HPDE6-E6E7 (cell line): ENCODE results near the gene PIBF1.
"Not testable (repeated sequence)": the region's sequence is repeated elsewhere in the genome, so short reads cannot be mapped to it uniquely, and the experiment has no call there.

ENCODE experiments used
- DNase-seq: peaks from one replicate; pipeline ENCODE4 v3.0.0; 2011; ENCODE audit warnings: missing footprints; ENCODE audit errors: extremely low spot score

The PIBF1 gene

GRCh38 chr13:72781451-72782439, at the start of gene PIBF1, which contains the start of gene DIS3:
Gene PIBF1, plus strand, starts transcription at chr13:72782133. Its CDS starts 1,337 bp downstream, at chr13:72783470.
Gene DIS3, minus strand, starts transcription at chr13:72781900. Its CDS starts 68 bp downstream, at chr13:72781832.
- peak; percentile 94 for DNase-seq

- DNase-seq, result no peak
Measured at GRCh38 chr13:72737033-72737432, 44.9 kb upstream of the PIBF1 start.

- DNase-seq, result no peak
Measured at GRCh38 chr13:72740015-72740414, 41.9 kb upstream of the PIBF1 start.

GRCh38 chr13:72745260-72745659, 36.7 kb upstream of the PIBF1 start:
- DNase-seq, result no peak

GRCh38 chr13:72751220-72751619, 30.7 kb upstream of the PIBF1 start:
- DNase-seq, result no peak

GRCh38 chr13:72754111-72754510, 27.8 kb upstream of the PIBF1 start:
- no peak for DNase-seq

GRCh38 chr13:72757792-72758535, 24.0 kb upstream of the PIBF1 start:
- no peak for DNase-seq

- no peak for DNase-seq
Measured at GRCh38 chr13:72760189-72760588, 21.7 kb upstream of the PIBF1 start.

GRCh38 chr13:72763411-72763810, 18.5 kb upstream of the PIBF1 start:
- no peak for DNase-seq

GRCh38 chr13:72774019-72774418, 7.9 kb upstream of the PIBF1 start:
- DNase-seq, result peak; percentile 11

- no peak for DNase-seq
Measured at GRCh38 chr13:72782717-72783116, 784 bp downstream of the PIBF1 start.

GRCh38 chr13:72784679-72785078, 2.7 kb downstream of the PIBF1 start:
- not testable (repeated sequence) for DNase-seq

- no peak for DNase-seq
Measured at GRCh38 chr13:72788831-72789230, 6.9 kb downstream of the PIBF1 start.

- DNase-seq, result no peak
Measured at GRCh38 chr13:72792640-72793039, 10.7 kb downstream of the PIBF1 start.

GRCh38 chr13:72798817-72799216, 16.9 kb downstream of the PIBF1 start:
- DNase-seq, result no peak

GRCh38 chr13:72804301-72804700, 22.4 kb downstream of the PIBF1 start:
- DNase-seq, result no peak

- DNase-seq, result no peak
Measured at GRCh38 chr13:72805676-72806346, 23.9 kb downstream of the PIBF1 start.

- not testable (repeated sequence) for DNase-seq
Measured at GRCh38 chr13:72806514-72806913, 24.6 kb downstream of the PIBF1 start.

GRCh38 chr13:72808917-72809500, 27.1 kb downstream of the PIBF1 start:
- no peak for DNase-seq

- no peak for DNase-seq
Measured at GRCh38 chr13:72820156-72820897, 38.4 kb downstream of the PIBF1 start.

- DNase-seq, result no peak
Measured at GRCh38 chr13:72820898-72821279, 39.0 kb downstream of the PIBF1 start.
